ENCODE data around the gene ETV6.

ETV6 gene

GRCh38 chr12:11812586-11813437 lies 163.3 kb downstream of the ETV6 start:
- DNase-seq, result no peak

DNA sequence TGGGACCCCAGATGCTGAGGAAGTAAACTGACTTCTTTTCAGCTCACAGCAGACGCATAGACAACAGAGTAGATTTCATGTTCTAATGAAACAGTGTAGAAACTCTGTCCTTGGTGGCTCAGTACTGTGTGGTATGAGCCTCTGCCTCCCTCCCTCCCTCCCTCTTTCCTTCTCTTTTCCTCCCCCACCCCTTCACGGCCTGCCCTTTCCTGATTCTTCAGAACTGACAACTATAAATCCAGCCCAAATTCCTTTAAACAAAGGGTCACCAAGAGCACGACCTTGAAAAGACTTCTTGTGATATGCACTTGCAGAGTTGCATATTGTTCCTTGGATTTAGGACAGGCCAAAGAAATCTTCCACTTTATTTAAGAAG lies 164.0 kb downstream of the ETV6 start:
- DNase-seq, result no peak

GRCh38 chr12:11814374-11814773 lies 164.9 kb downstream of the ETV6 start:
- DNase-seq, result no peak

- no peak for DNase-seq
Measured at GRCh38 chr12:11815397-11815796, 165.9 kb downstream of the ETV6 start.

DNA sequence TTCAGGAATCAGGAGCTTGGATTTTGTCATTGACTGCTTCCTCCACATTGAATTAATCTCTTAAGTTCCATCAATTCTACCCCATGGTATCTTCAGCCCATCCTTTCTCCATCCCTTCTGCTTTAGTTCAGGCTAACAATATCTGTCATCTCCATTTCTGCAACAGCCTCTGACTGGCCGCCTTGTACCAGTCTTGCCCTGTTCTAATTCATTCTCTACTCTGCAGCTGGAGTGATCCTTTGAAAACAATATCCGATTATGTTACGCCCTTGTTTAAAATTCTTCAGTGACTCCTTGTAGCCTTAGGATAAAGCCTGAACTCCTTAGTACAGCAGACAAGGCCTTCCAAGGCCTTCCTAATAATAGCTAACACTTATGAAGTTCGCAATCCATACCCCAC lies 170.2 kb downstream of the ETV6 start:
- DNase-seq, result no peak

- no peak for DNase-seq
Measured at GRCh38 chr12:11820476-11820875, 171.0 kb downstream of the ETV6 start.

DNA sequence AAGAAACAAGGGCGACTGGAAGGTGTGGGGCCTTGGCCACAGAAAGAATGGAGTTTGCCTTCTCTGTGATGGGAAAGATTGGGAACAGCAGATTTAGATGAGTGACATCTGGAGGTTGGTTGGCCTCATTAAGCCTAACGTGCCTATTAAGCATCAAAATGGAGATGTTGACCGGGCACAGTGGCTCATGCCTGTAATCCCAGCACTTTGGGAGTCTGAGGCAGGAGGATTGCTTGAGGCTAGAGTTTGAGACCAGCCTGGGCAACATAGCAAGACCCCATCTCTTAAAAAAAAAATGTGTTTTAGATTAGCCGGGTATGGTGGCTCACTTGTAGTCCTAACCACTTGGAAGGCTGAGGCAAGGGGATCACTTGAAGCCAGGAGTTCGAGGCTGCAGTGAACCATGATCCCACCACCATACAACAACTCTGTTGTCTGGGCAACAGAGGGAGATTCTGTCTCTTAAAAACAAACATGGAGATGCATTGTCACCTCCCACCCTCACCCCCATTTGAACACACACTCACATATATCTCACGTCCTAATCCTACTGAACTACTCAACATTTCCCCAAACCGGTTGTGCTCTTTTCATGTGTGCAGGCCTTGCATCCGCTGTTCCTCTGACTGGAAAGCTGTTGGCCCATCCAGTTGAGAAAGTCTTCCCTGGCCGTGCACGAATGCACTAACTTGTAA lies 172.1 kb downstream of the ETV6 start:
- no peak for DNase-seq

- no peak for DNase-seq
Measured at GRCh38 chr12:11822081-11822834, 172.8 kb downstream of the ETV6 start.

- DNase-seq, result no peak
Measured at GRCh38 chr12:11823043-11823442, 173.6 kb downstream of the ETV6 start.

GRCh38 chr12:11823593-11823992 lies 174.1 kb downstream of the ETV6 start:
- DNase-seq, result no peak

GRCh38 chr12:11824069-11824468 lies 174.6 kb downstream of the ETV6 start:
- DNase-seq, result no peak

DNA sequence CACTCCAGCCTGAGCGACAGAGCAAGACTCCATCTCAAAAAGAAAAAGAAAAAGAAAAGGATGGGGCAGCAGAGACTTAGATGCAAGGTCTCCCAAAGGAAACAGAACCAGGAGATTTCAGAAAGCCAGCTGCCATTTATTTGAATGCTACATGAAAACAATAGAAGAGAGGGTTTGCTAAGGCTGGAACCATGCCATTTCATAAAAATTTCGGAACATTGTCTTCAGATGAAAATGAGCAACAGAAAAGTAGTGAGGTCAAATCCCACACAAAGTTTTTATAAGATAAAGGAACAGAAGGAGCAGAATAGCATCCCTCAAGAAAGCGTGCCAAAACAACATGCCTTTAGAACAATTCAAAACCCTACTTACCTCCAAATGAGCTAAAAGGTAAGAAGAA lies 175.3 kb downstream of the ETV6 start:
- no peak for DNase-seq

GRCh38 chr12:11825278-11825677 lies 175.8 kb downstream of the ETV6 start:
- DNase-seq, result no peak

- no peak for DNase-seq
Measured at GRCh38 chr12:11826574-11826973, 177.1 kb downstream of the ETV6 start.

GRCh38 chr12:11827091-11828061 lies 177.9 kb downstream of the ETV6 start:
- DNase-seq, result no peak

DNA sequence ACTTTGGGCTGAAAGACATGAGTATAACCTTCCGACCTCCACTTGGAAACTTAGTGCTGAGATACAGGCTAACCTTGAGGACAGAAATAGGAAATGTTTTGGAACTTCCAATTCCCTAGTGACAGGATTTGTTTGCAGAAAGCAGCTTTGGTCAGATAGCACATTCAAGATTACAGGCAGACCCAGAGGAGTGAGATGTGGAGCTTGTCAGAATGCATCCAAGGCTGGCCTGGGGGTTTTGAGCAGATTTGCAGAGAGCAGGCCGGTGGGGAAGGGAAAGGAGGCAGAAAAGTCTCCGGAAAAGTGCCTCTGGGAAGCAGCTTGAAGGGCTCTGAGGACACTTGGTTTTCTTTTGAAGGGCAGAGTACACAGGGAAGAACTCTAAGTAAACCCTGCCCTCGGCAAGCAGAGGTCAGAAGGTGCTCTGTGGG lies 180.3 kb downstream of the ETV6 start:
- no peak for DNase-seq

DNA sequence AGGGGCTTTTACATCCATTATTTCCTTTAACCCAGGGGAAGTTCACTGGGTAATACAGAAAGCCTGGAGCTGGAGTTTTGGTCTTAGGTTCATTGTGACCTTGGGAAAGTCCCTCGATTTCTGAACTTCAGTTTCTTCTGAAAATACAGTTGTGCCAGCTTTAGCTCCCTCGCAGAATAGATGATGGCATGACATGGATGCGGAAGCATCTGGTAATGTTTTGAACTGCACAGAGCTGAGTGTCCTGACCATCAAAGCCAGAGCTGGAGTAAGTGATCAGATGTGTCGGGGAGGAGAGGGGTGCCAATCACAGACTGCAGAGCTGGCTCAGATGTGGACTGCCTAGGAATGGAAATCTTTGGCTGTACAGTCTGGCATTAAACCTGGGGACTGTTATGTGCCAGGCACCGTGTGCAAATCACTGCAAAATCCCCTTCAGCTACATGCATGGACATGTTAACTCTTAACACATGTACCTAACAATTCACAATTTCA lies 180.9 kb downstream of the ETV6 start:
- DNase-seq, result no peak

DNA sequence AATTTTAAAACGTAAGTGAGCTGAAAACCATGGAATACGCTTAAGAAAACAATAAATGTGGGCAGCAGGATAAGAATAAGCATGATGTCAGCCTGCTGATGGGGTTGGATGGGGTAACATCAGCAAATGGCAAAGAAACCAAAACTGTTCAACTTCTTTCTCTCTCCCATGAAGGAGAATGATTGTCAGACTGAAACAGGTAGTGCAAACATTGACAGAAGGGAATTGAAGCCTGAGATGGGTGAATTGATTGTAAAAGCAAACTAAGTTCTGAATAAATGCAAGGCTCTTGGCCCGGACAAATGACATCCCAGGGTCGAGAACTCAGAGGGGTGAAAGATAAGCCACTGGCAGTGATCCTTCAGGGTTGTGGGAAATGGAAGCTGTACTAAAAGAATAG lies 182.6 kb downstream of the ETV6 start:
- no peak for DNase-seq

GRCh38 chr12:11833174-11833895 lies 183.9 kb downstream of the ETV6 start:
- no peak for DNase-seq

- DNase-seq, result no peak
Measured at GRCh38 chr12:11834104-11834812, 184.8 kb downstream of the ETV6 start.

DNA sequence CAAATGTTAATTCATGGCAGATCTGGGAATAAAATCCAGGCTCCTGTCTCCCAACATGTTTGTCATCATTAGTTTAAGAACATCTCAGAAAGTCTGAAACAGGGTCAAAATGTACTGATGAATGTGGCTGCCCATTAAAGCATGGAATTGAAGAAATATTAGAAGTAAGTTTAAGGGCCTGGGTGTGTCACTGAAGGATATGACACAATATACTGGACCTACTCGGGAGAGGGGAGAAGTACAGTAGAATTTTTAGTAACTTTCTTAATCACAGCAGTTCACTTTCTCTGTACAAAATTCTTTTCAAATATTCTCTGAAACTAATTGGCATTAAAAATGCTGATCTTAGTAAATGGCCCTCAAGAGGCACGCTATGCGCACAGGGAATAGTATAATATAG lies 185.5 kb downstream of the ETV6 start:
- DNase-seq, result no peak

All from GOT3 (cell line).